ENCODE measurements around the gene PBLD. TPM values are rescaled to one million over a fixed set of nuclear protein-coding genes. Genes with fewer than 3 reads are reported as not detected.
"Not testable (repeated sequence)": the region's sequence is repeated elsewhere in the genome, so short reads cannot be mapped to it uniquely, and the experiment has no call there.

The PBLD gene
- total RNA-seq, 2 donors from 2014 or later = 1.9 TPM

DNA sequence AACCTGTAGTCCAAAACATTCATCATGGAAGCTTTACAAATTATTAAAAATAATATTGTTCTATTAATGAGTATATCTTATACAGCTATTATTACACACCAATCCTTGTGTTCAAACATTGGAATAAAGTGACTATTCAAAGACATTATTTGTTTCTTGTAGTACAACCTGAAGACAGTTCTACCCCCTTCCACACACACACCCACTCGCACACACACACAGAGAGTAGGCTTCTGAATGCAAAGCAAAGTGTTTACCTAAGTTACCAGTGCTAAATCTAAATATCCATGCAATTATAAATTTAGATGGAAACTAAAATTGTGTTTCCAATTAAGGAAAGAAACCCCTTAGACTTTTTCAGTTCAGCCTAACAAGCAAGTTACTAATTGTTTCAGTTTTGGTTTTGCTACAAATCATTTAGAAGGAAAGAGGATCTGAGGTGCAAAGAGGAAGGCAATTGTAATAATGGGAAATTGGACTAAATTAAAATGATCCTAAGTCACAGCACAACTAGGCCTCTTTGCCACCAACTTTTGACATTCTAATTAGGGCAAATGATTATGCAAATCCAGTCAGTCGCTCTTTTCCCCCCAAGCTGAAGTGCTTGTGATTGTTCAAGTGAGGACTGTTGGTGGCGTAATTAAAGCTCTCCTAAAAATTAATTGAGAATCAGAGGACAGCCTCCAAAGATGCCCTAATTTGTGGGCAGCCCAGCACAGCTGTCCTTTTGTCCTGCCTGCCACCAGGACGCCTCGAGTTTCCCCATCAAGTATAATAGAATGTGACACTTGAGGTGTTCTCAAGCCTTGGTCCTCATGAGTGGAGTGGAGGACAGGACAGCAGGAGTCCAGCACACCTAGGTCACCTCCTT lies 80.9 kb downstream of the PBLD start:
- H3K27ac Mint-ChIP-seq = no peak overlapping the region
- H3K36me3 Mint-ChIP-seq (ENCODE audit: low read depth) = peaks cover 2% of the 10 kb centered on the region

DNA sequence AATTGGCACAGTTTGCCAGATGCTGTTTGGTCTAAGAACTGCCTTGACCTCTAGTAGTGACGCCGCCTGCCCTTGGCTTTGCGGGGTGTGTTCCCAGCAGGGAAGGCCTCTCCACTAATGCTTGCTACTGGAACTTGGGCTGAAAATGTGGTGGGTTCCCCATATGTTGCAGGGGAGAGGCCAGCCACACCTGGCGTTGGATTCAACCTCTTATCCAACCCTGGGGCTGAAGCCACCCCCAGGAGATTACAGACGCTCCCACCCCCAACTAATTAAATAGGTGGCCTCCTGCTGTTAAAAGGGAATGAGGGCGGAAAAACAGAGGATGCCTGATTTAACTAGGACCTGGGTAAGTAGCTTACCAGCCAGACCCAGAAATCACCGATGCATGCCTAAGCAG lies 81.6 kb downstream of the PBLD start:
- H3K4me1 Mint-ChIP-seq = peaks cover 2% of the 10 kb centered on the region
- ATAC-seq = no peak

More for the DNA sequence above, 80.9 kb downstream of the PBLD start:
- Mint-ChIP-seq H3K27me3 (peaks cover 14% of the 10 kb centered on the region), H3K4me3 (no peak overlapping the region), H3K4me1 (peaks cover 2% of the 10 kb centered on the region)
- H3K9me3 ChIP-seq (ENCODE audit: control insufficient read depth, low read length, poor library complexity, severe bottlenecking) = no peaks in the 10 kb centered on the region
- no peak for DNase-seq
- ATAC-seq = no peak

DNA sequence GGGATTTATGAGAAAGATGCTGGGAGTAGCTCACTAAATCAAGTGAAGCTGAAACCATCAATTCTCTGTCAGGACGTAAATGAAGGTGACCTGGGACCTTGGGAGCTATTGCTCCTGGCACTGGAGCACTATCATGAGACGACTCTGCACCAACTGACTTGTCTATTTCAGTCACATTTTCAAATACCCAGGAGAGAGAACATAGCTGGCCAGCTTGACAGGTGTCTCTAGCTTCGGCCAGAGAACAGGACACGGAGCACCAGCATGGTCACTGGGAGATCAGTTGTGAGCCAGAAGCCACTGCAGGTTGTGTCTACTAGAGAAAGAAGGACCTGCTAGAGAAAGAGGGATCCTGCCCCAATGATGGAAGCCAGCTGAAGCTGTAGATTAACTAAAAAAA lies 83.4 kb downstream of the PBLD start:
- H3K36me3 Mint-ChIP-seq (ENCODE audit: low read depth) = no peaks in the 10 kb centered on the region
- H3K4me1 Mint-ChIP-seq = peaks cover 2% of the 10 kb centered on the region
- peaks cover 20% of the 10 kb centered on the region for H3K27me3 Mint-ChIP-seq
- ATAC-seq (no peak), DNase-seq (no peak)
- H3K9me3 ChIP-seq (ENCODE audit: control insufficient read depth, low read length, poor library complexity, severe bottlenecking) = no peaks in the 10 kb centered on the region
- H3K4me3 Mint-ChIP-seq = no peak overlapping the region
- no peak overlapping the region for H3K27ac Mint-ChIP-seq

More for the DNA sequence above, 81.6 kb downstream of the PBLD start:
- H3K9me3 ChIP-seq (ENCODE audit: control insufficient read depth, low read length, poor library complexity, severe bottlenecking) = no peaks in the 10 kb centered on the region
- Mint-ChIP-seq H3K4me3 (no peak overlapping the region), H3K27me3 (peaks cover 14% of the 10 kb centered on the region), H3K27ac (no peak overlapping the region), H3K36me3 (ENCODE audit: low read depth) (no peaks in the 10 kb centered on the region)
- DNase-seq = no peak

DNA sequence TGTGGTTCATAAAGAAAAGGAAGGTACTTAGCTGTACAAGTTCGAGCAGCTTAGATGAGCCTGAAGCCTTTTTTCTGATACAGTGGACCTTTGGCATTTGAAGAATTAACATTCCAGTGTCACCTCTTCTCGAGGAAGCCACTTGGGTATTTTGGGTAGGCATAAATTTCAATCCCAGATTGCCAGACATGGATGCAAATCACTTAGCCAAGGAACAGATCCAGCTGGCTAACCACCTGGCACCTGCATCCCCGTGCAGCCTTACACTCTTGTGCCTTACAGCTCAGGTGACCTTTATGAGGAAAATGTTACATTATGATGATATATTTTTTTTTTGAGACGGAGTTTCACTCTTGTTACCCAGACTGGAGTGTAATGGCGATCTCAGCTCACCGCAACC lies 84.8 kb downstream of the PBLD start:
- ATAC-seq (no peak), DNase-seq (no peak)
- no peak overlapping the region for H3K27ac Mint-ChIP-seq
- no peak overlapping the region for H3K4me3 Mint-ChIP-seq
- peaks cover 23% of the 10 kb centered on the region for H3K27me3 Mint-ChIP-seq
- H3K4me1 Mint-ChIP-seq = peaks cover 2% of the 10 kb centered on the region
- H3K36me3 Mint-ChIP-seq (ENCODE audit: low read depth) = no peaks in the 10 kb centered on the region
- no peaks in the 10 kb centered on the region for H3K9me3 ChIP-seq (ENCODE audit: control insufficient read depth, low read length, poor library complexity, severe bottlenecking)

DNA sequence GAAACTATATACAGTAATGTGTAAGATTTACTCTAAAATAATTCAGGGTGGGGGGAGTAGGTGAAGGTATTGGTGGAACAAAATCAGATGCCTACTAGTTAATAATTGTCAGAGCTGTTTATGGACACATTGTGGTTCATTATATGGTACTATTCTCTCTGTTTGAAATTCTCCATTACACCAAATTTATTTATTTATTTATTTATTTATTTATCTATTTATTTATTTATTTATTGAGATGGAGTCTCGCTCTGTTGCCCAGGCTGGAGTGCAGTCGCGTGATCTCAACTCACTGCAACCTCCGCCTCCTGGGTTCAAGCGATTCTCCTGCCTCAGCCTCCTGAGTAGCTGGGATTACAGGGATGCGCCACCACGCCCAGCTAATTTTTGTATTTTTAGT lies 86.3 kb downstream of the PBLD start:
- not testable (repeated sequence) for H3K4me3 Mint-ChIP-seq; H3K36me3 Mint-ChIP-seq (ENCODE audit: low read depth); DNase-seq; H3K9me3 ChIP-seq (ENCODE audit: control insufficient read depth, low read length, poor library complexity, severe bottlenecking); ATAC-seq; H3K4me1 Mint-ChIP-seq; H3K27ac Mint-ChIP-seq
- H3K27me3 Mint-ChIP-seq = peaks cover 30% of the 10 kb centered on the region

DNA sequence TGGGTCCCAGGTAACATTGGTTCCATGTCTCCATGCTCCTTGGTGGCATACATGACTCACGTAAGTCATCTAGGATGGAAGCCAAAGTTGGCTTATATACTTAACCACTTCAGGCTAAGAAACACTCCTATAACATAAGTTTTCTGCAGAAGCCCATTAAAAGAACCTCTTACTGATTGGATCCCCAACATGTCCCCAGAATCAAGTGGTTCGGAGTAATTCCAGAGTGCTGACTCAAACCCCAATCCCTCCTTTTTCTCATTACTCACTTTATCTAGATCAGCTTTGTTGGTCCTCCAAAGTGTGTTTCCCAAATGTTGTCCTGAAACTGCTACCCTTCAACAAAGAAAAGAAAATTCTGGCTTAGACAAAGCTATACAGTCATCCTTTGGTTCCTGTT lies 90.7 kb downstream of the PBLD start:
- DNase-seq (no peak), ATAC-seq (no peak)
- no peaks in the 10 kb centered on the region for H3K9me3 ChIP-seq (ENCODE audit: control insufficient read depth, low read length, poor library complexity, severe bottlenecking)
- H3K27ac Mint-ChIP-seq = no peak overlapping the region
- H3K4me3 Mint-ChIP-seq = no peak overlapping the region
- H3K36me3 Mint-ChIP-seq (ENCODE audit: low read depth) = no peaks in the 10 kb centered on the region
- peaks cover 28% of the 10 kb centered on the region for H3K27me3 Mint-ChIP-seq
- H3K4me1 Mint-ChIP-seq = no peaks in the 10 kb centered on the region

DNA sequence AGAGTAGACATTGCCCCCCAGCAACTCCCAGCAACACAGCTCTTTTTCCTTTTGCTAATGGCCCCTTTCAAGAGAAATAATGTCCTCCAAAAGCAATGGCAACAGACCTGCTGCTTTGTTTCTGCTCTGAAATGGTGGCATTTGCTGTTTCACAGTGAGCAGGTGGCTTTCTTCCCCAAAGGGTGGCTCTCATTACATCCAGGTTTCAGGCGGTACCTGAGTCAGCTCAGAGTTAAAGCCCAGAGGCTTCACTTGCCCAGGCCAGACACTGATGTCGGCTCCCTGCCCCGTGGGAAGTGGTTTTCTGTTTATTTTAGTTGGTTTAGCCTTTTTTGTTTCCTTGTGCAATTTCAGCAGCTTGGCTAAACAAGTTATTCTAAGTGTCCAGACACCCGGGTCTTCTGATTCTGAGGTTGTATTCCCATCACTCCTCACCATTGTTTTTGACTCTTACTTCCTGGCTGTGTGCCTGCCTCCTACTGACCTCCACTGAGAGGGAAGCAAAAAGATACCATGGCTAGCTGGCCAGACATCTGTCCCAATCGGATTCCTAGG lies 93.1 kb downstream of the PBLD start:
- H3K9me3 ChIP-seq (ENCODE audit: control insufficient read depth, low read length, poor library complexity, severe bottlenecking) = no peaks in the 10 kb centered on the region
- DNase-seq = no peak
- Mint-ChIP-seq H3K36me3 (ENCODE audit: low read depth) (no peaks in the 10 kb centered on the region), H3K27ac (no peak overlapping the region), H3K4me1 (no peaks in the 10 kb centered on the region), H3K27me3 (peaks cover 16% of the 10 kb centered on the region), H3K4me3 (no peak overlapping the region)
- no peak for ATAC-seq

DNA sequence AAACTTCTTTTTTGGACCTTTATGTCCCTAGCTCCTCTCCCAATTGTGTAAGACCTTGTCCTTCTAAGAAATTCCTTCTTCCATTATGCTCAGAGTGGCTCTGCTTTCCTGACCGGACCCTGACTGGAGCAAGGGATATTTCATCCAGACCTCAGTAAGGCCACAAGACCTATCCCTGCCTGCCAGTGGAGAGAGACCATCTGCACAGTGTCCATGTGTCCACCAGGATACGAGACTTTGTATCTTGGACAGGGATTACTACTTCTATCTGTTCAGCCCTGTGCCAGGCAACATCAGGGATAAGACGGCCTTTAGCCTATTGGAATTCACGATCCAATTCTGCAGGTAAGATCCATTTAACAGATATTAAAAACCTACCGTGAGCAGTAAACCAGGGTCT lies 93.7 kb downstream of the PBLD start:
- H3K4me1 Mint-ChIP-seq = no peaks in the 10 kb centered on the region
- H3K9me3 ChIP-seq (ENCODE audit: control insufficient read depth, low read length, poor library complexity, severe bottlenecking) = no peaks in the 10 kb centered on the region
- no peak overlapping the region for H3K4me3 Mint-ChIP-seq
- H3K36me3 Mint-ChIP-seq (ENCODE audit: low read depth) = no peaks in the 10 kb centered on the region
- ATAC-seq (no peak), DNase-seq (no peak)
- H3K27me3 Mint-ChIP-seq = peaks cover 14% of the 10 kb centered on the region
- H3K27ac Mint-ChIP-seq = no peak overlapping the region

DNA sequence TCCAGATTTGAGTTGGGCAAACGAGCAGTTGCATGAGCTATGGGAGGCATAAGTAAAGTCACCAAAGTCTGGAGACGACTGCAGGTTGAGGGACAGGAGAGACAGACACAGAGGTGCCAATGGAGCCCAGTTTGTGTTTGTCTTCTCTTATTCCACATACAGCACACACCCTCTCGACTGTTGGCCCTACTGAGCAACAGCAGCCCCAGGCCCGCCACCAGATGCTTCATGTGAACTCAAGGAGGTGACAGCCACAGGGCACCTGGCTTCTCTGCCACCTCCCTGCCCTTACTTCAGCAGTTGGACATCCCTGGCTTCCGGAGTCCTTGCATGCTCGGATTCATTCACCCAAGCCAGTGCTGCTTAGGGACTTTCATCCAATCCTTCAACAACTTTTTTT lies 94.4 kb downstream of the PBLD start:
- H3K27me3 Mint-ChIP-seq = peaks cover 18% of the 10 kb centered on the region
- H3K27ac Mint-ChIP-seq = no peak overlapping the region
- no peaks in the 10 kb centered on the region for H3K36me3 Mint-ChIP-seq (ENCODE audit: low read depth)
- H3K9me3 ChIP-seq (ENCODE audit: control insufficient read depth, low read length, poor library complexity, severe bottlenecking) = no peaks in the 10 kb centered on the region
- H3K4me1 Mint-ChIP-seq = no peaks in the 10 kb centered on the region
- no peak overlapping the region for H3K4me3 Mint-ChIP-seq
- ATAC-seq (no peak), DNase-seq (no peak)

DNA sequence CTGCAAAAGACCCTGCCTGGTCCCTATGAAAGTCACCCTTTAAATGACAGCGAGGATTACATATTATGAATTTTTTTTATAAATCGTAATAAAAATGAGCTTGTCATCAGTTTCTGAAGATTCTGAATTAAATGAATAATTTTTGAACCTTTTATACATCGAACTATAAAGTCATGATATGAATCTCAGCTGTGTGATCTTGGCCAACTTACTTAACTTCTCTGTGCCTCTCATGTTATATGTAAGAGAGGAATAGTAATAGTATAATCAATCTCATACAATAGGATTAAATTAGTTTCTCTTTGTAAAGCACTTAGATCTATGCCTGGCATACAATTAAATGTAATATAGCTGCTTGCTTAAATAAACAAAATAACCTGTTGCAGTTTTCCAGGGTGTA lies 95.6 kb downstream of the PBLD start:
- peaks cover 26% of the 10 kb centered on the region for H3K27me3 Mint-ChIP-seq
- no peaks in the 10 kb centered on the region for H3K9me3 ChIP-seq (ENCODE audit: control insufficient read depth, low read length, poor library complexity, severe bottlenecking)
- H3K4me3 Mint-ChIP-seq = no peak overlapping the region
- DNase-seq = no peak
- ATAC-seq = no peak
- no peaks in the 10 kb centered on the region for H3K4me1 Mint-ChIP-seq
- no peaks in the 10 kb centered on the region for H3K36me3 Mint-ChIP-seq (ENCODE audit: low read depth)
- no peak overlapping the region for H3K27ac Mint-ChIP-seq

DNA sequence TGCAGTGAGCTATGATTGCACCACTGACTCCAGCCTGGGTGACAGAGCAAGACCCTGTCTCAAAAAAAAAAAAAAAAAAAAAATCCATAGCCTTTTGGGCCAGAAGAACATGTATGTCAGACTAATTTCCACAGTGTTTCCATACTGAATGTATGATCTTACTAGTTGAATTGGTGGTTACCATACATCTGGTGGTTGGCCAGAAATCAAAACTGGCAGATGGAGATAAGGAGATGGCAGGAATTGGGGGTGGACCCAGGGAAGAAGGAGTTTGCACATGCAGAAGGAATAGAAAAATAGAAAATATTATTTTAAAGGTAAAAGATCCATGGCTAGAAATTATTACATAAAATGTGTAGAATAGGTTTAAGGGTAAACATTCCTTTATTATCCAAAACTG lies 97.1 kb downstream of the PBLD start:
- DNase-seq (no peak), ATAC-seq (no peak)
- Mint-ChIP-seq H3K4me3 (no peak overlapping the region), H3K4me1 (peaks cover 4% of the 10 kb centered on the region), H3K27ac (no peak overlapping the region), H3K36me3 (ENCODE audit: low read depth) (no peaks in the 10 kb centered on the region), H3K27me3 (peaks cover 26% of the 10 kb centered on the region)
- H3K9me3 ChIP-seq (ENCODE audit: control insufficient read depth, low read length, poor library complexity, severe bottlenecking) = no peaks in the 10 kb centered on the region

DNA sequence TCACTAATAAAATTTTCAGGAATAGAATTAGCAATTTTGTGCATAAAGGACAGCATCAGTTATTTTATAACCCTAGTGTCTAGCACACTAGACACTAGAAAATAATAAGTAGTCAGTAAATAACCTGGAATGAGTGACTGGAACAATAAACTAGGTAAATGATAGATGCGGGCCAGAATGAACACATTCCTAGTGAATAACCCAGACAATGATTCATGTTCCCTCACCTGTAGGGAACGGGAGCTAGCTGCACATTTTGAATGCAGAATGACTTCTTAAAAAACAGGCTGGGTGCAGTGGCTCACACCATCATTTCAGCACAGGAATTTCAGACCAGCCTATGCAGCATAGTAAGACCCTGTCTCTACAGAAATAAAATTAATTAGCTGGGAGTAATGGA lies 97.6 kb downstream of the PBLD start:
- Mint-ChIP-seq H3K4me1 (peaks cover 4% of the 10 kb centered on the region), H3K27me3 (peaks cover 27% of the 10 kb centered on the region), H3K36me3 (ENCODE audit: low read depth) (no peaks in the 10 kb centered on the region), H3K4me3 (no peak overlapping the region), H3K27ac (no peak overlapping the region)
- DNase-seq (no peak), ATAC-seq (no peak)
- H3K9me3 ChIP-seq (ENCODE audit: control insufficient read depth, low read length, poor library complexity, severe bottlenecking) = no peaks in the 10 kb centered on the region

DNA sequence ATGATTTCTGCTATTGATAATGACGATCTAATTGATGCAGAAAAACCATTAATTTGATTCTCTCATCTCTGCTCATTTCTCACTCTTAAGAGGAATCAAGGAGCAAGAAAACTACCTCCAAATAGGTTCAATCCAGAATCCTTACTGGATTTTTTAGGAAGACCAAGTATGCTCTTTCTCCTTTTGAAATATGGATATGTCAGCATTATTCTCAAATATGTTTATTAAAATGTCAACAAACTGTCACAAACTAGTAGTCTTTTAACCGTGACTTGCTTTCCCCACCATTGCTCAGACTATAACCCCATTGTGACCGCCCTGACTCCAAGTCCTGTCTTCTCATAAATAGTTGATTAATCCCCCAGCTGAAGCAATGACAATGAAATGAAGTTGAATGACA lies 99.7 kb downstream of the PBLD start:
- no peak overlapping the region for H3K27ac Mint-ChIP-seq
- DNase-seq (no peak), ATAC-seq (no peak)
- no peaks in the 10 kb centered on the region for H3K9me3 ChIP-seq (ENCODE audit: control insufficient read depth, low read length, poor library complexity, severe bottlenecking)
- peaks cover 41% of the 10 kb centered on the region for H3K27me3 Mint-ChIP-seq
- no peak overlapping the region for H3K4me3 Mint-ChIP-seq
- H3K36me3 Mint-ChIP-seq (ENCODE audit: low read depth) = no peaks in the 10 kb centered on the region
- peaks cover 6% of the 10 kb centered on the region for H3K4me1 Mint-ChIP-seq
